NT2/D1 (cell line): ENCODE results near the gene RIN1.

ENCODE experiments used
- DNase-seq: peaks from one replicate; pipeline ENCODE4 v3.0.0-alpha.2; 2011; ENCODE audit warnings: low read depth, low spot score
- H3K27me3 ChIP-seq: 2 replicates; pipeline ENCODE4 v1.6.0; 2011; ENCODE audit warnings: mild to moderate bottlenecking; ENCODE audit not compliant: insufficient read length, insufficient read depth
- H3K36me3 ChIP-seq: 2 replicates; pipeline ENCODE4 v1.6.1; 2011; ENCODE audit warnings: mild to moderate bottlenecking, low read length, mixed read lengths; ENCODE audit not compliant: insufficient read depth, insufficient read length
- H3K4me1 ChIP-seq: 2 replicates; pipeline ENCODE4 v1.5.1; 2011; ENCODE audit not compliant: insufficient read depth, insufficient read length
- H3K4me3 ChIP-seq: 2 replicates; pipeline ENCODE4 v1.5.1; 2011; ENCODE audit warnings: low read depth; ENCODE audit not compliant: insufficient read length
- H3K9ac ChIP-seq: 2 replicates; pipeline ENCODE4 v1.6.0; 2011; ENCODE audit warnings: low read depth; ENCODE audit not compliant: insufficient read length
- H3K9me3 ChIP-seq: 2 replicates; pipeline ENCODE4 v1.5.1; 2011; ENCODE audit warnings: mild to moderate bottlenecking, low read length; ENCODE audit not compliant: insufficient read depth
- SUZ12 ChIP-seq: IDR thresholded peaks from 2 replicates; pipeline ENCODE4 v1.6.1; 2011; ENCODE audit not compliant: insufficient read length, insufficient read depth; ENCODE audit errors: extremely low read depth
- YY1 ChIP-seq: IDR thresholded peaks from 2 replicates; pipeline ENCODE4 v1.6.1; 2011; ENCODE audit not compliant: insufficient read length, insufficient read depth
- ZNF274 ChIP-seq: IDR thresholded peaks from 2 replicates; pipeline ENCODE4 v1.6.1; 2011; ENCODE audit warnings: mild to moderate bottlenecking, low read depth, low read length

RIN1 gene

GRCh38 chr11:66331542-66332370, 4.5 kb downstream of the RIN1 start:
- Histone ChIP-seq H3K4me1 (peaks cover 20% of the 10 kb centered on the region), H3K9ac (no peak overlapping the region), H3K9me3 (no peaks in the 10 kb centered on the region), H3K4me3 (no peak overlapping the region), H3K27me3 (no peaks in the 10 kb centered on the region), H3K36me3 (peaks cover 45% of the 10 kb centered on the region)
- no peak for DNase-seq
- TF ChIP-seq SUZ12 = no peak
- no peak for TF ChIP-seq YY1
- no peak for TF ChIP-seq ZNF274

GRCh38 chr11:66330931-66331330, 5.3 kb downstream of the RIN1 start:
- Histone ChIP-seq H3K4me3 (no peak overlapping the region), H3K36me3 (peaks cover 45% of the 10 kb centered on the region), H3K27me3 (no peaks in the 10 kb centered on the region), H3K9ac (no peak overlapping the region), H3K9me3 (no peaks in the 10 kb centered on the region), H3K4me1 (peaks cover 26% of the 10 kb centered on the region)
- TF ChIP-seq SUZ12 = no peak
- TF ChIP-seq YY1 = no peak
- TF ChIP-seq ZNF274 = no peak
- no peak for DNase-seq

GRCh38 chr11:66329165-66329673, 7.0 kb downstream of the RIN1 start:
- Histone ChIP-seq H3K4me3 (no peak overlapping the region), H3K9me3 (no peaks in the 10 kb centered on the region), H3K27me3 (no peaks in the 10 kb centered on the region), H3K36me3 (peaks cover 34% of the 10 kb centered on the region), H3K4me1 (peaks cover 36% of the 10 kb centered on the region), H3K9ac (no peak overlapping the region)
- TF ChIP-seq ZNF274 = no peak
- no peak for TF ChIP-seq SUZ12
- no peak for TF ChIP-seq YY1
- no peak for DNase-seq

GRCh38 chr11:66328302-66329144, 7.7 kb downstream of the RIN1 start:
- TF ChIP-seq SUZ12 = no peak
- TF ChIP-seq ZNF274 = no peak
- TF ChIP-seq YY1 = no peak
- Histone ChIP-seq H3K27me3 (no peaks in the 10 kb centered on the region), H3K9me3 (no peaks in the 10 kb centered on the region), H3K4me3 (no peak overlapping the region), H3K4me1 (peaks cover 37% of the 10 kb centered on the region), H3K36me3 (peaks cover 28% of the 10 kb centered on the region), H3K9ac (peak overlapping the region; percentile 53)
- no peak for DNase-seq

- H3K27me3 ChIP-seq = no peaks in the 10 kb centered on the region
- no peak for TF ChIP-seq ZNF274
- no peak for TF ChIP-seq SUZ12
- peaks cover 37% of the 10 kb centered on the region for H3K4me1 ChIP-seq
- H3K9me3 ChIP-seq = no peaks in the 10 kb centered on the region
- peaks cover 22% of the 10 kb centered on the region for H3K36me3 ChIP-seq
- peak overlapping the region; percentile 53 for H3K9ac ChIP-seq
- H3K4me3 ChIP-seq = no peak overlapping the region
- no peak for DNase-seq
These were observed 8.3 kb downstream of the RIN1 start for GRCh38 chr11:66328031-66328301.

- H3K4me1 ChIP-seq = peaks cover 37% of the 10 kb centered on the region
- no peaks in the 10 kb centered on the region for H3K9me3 ChIP-seq
- TF ChIP-seq YY1 (no peak), ZNF274 (no peak), SUZ12 (no peak)
- no peaks in the 10 kb centered on the region for H3K27me3 ChIP-seq
- peak overlapping the region; percentile 53 for H3K9ac ChIP-seq
- no peak overlapping the region for H3K4me3 ChIP-seq
- no peak for DNase-seq
- peaks cover 17% of the 10 kb centered on the region for H3K36me3 ChIP-seq
These were observed 8.8 kb downstream of the RIN1 start for GRCh38 chr11:66327171-66328030.
